SH-SY5Y (cell line): ENCODE measurements around the gene RAB43.

ENCODE experiments used
- GATA2 ChIP-seq: IDR thresholded peaks from 2 replicates; pipeline ENCODE4 v1.6.1; 2011; ENCODE audit warnings: mild to moderate bottlenecking, low read depth, low read length
- GATA3 ChIP-seq: IDR thresholded peaks from 2 replicates; pipeline ENCODE4 v1.6.1; 2011; ENCODE audit warnings: low read depth, mild to moderate bottlenecking, low read length, moderate library complexity

GRCh38 chr3:129050556-129051295, 70.9 kb downstream of the RAB43 start:
- TF ChIP-seq GATA2 (no peak), GATA3 (no peak)
